Hematopoietic multipotent progenitor cell treated with erythropoietin and hydrocortisone succinate and interleukin-3 and kit ligand, for 4 days (in vitro differentiated cells): ENCODE data around the gene ST6GALNAC5.

ENCODE experiments used
- DNase-seq: peaks from one replicate; pipeline ENCODE4 v3.0.0-alpha.2; 2015

The ST6GALNAC5 gene

GRCh38 chr1:77015748-77016341 is 148.6 kb downstream of the ST6GALNAC5 start:
- DNase-seq, result no peak

GRCh38 chr1:77016386-77016985 is 149.2 kb downstream of the ST6GALNAC5 start:
- no peak for DNase-seq

- DNase-seq, result no peak
Measured at GRCh38 chr1:77018311-77018710, 151.0 kb downstream of the ST6GALNAC5 start.

GRCh38 chr1:77018761-77019160 is 151.5 kb downstream of the ST6GALNAC5 start:
- DNase-seq, result no peak

- no peak for DNase-seq
Measured at GRCh38 chr1:77021732-77022131, 154.5 kb downstream of the ST6GALNAC5 start.

- no peak for DNase-seq
Measured at GRCh38 chr1:77024500-77024899, 157.2 kb downstream of the ST6GALNAC5 start.

- no peak for DNase-seq
Measured at GRCh38 chr1:77025599-77025998, 158.3 kb downstream of the ST6GALNAC5 start.

- no peak for DNase-seq
Measured at GRCh38 chr1:77026135-77026534, 158.9 kb downstream of the ST6GALNAC5 start.

- DNase-seq, result no peak
Measured at GRCh38 chr1:77026640-77027039, 159.4 kb downstream of the ST6GALNAC5 start.

- no peak for DNase-seq
Measured at GRCh38 chr1:77027847-77028246, 160.6 kb downstream of the ST6GALNAC5 start.

- no peak for DNase-seq
Measured at GRCh38 chr1:77030401-77031105, 163.3 kb downstream of the ST6GALNAC5 start.

GRCh38 chr1:77031106-77031662 is 163.9 kb downstream of the ST6GALNAC5 start:
- peak; percentile 2 for DNase-seq

GRCh38 chr1:77036560-77036959 is 169.3 kb downstream of the ST6GALNAC5 start:
- DNase-seq, result peak; percentile 70

- DNase-seq, result no peak
Measured at GRCh38 chr1:77037038-77037437, 169.8 kb downstream of the ST6GALNAC5 start.

- DNase-seq, result no peak
Measured at GRCh38 chr1:77038000-77038399, 170.7 kb downstream of the ST6GALNAC5 start.

GRCh38 chr1:77039111-77039510 is 171.8 kb downstream of the ST6GALNAC5 start:
- no peak for DNase-seq

- no peak for DNase-seq
Measured at GRCh38 chr1:77039739-77040138, 172.5 kb downstream of the ST6GALNAC5 start.

- DNase-seq, result peak; percentile 43
Measured at GRCh38 chr1:77040826-77041225, 173.5 kb downstream of the ST6GALNAC5 start.

GRCh38 chr1:77044133-77044849 is 177.0 kb downstream of the ST6GALNAC5 start:
- no peak for DNase-seq

- no peak for DNase-seq
Measured at GRCh38 chr1:77047575-77047974, 180.3 kb downstream of the ST6GALNAC5 start.

- DNase-seq, result peak; percentile 32
Measured at GRCh38 chr1:77047978-77048614, 180.8 kb downstream of the ST6GALNAC5 start.

GRCh38 chr1:77048615-77049005 is 181.3 kb downstream of the ST6GALNAC5 start:
- peak; percentile 11 for DNase-seq

- no peak for DNase-seq
Measured at GRCh38 chr1:77051425-77051824, 184.1 kb downstream of the ST6GALNAC5 start.
